Activated T-helper 2 cell treated with anti-CD3 and anti-CD28 coated beads, Interferon-gamma antibody, Interleukin-2, Interleukin-4, amounts not matched to agents 10 μg/mL and 5 μg/mL and 100 μg/mL, durations not matched to agents 14 hours and 24 hours and 36 hours (primary cell): ENCODE results near the gene GATAD2A. TPM values are rescaled to one million over a fixed set of nuclear protein-coding genes. Genes with fewer than 3 reads are reported as not detected.
"Not testable (repeated sequence)": the region's sequence is repeated elsewhere in the genome, so short reads cannot be mapped to it uniquely, and the experiment has no call there.

ENCODE experiments used
- DNase-seq: peaks from one replicate; pipeline ENCODE4 v3.0.0; 2021; ENCODE audit warnings: low spot score
- H3K27ac Mint-ChIP-seq: one replicate; pipeline ENCODE4 v1.8.0; 2021; ENCODE audit warnings: mixed read lengths
- H3K27me3 Mint-ChIP-seq: one replicate; pipeline ENCODE4 v1.8.0; 2021; ENCODE audit warnings: low read depth, mixed read lengths
- H3K36me3 Mint-ChIP-seq: one replicate; pipeline ENCODE4 v1.8.0; 2021; ENCODE audit warnings: low read depth, mixed read lengths
- H3K4me1 Mint-ChIP-seq: one replicate; pipeline ENCODE4 v1.8.0; 2021; ENCODE audit warnings: low read depth, mixed read lengths
- H3K4me3 Mint-ChIP-seq: one replicate; pipeline ENCODE4 v1.8.0; 2021; ENCODE audit warnings: low read depth, mild to moderate bottlenecking, moderate library complexity, mixed read lengths
- H3K9me3 Mint-ChIP-seq: one replicate; pipeline ENCODE4 v1.8.0; 2021; ENCODE audit warnings: mixed read lengths
- intact Hi-C: fragments of 100-400 bp; cut with micrococcal nuclease; formaldehyde crosslinking; loops from one replicate; pipeline ENCODE4 v1.15.1; 2023
- total RNA-seq: library from RNA; stranded (reverse); gene quantifications from 2 replicates; pipeline ENCODE4 v1.2.3, GENCODE V29; 2022

GATAD2A gene
- total RNA-seq, 1 donor from 2014 or later: 128 TPM

GRCh38 chr19:19381007-19381926 is 24.2 kb upstream of the GATAD2A start:
- Mint-ChIP-seq H3K9me3 (no peaks in the 10 kb centered on the region), H3K4me3 (no peak overlapping the region), H3K36me3 (no peaks in the 10 kb centered on the region), H3K4me1 (peaks cover 9% of the 10 kb centered on the region), H3K27ac (no peak overlapping the region), H3K27me3 (no peaks in the 10 kb centered on the region)
- intact Hi-C loops: no loop called here
- no peak for DNase-seq

GRCh38 chr19:19382118-19382517 is 23.4 kb upstream of the GATAD2A start:
- Mint-ChIP-seq H3K27ac (no peak overlapping the region), H3K36me3 (no peaks in the 10 kb centered on the region), H3K27me3 (no peaks in the 10 kb centered on the region), H3K4me3 (no peak overlapping the region), H3K9me3 (no peaks in the 10 kb centered on the region), H3K4me1 (peaks cover 11% of the 10 kb centered on the region)
- intact Hi-C loops: no loop called here
- no peak for DNase-seq

- Mint-ChIP-seq H3K9me3 (no peaks in the 10 kb centered on the region), H3K27me3 (no peaks in the 10 kb centered on the region), H3K4me1 (peaks cover 34% of the 10 kb centered on the region), H3K4me3 (peak overlapping the region; percentile 68), H3K36me3 (peaks cover 15% of the 10 kb centered on the region), H3K27ac (no peak overlapping the region)
- intact Hi-C loops: no loop called here
- no peak for DNase-seq
Measured at GRCh38 chr19:19384486-19384885, 21.0 kb upstream of the GATAD2A start.

GRCh38 chr19:19385131-19385895 is 20.2 kb upstream of the GATAD2A start:
- intact Hi-C loops: loop anchor here (1.0 to 5.0 kb wide), 2 partner anchors 20 to 212 kb away; partner anchors contain the start of gene GATAD2A
- Mint-ChIP-seq H3K4me1 (peaks cover 39% of the 10 kb centered on the region), H3K27me3 (no peaks in the 10 kb centered on the region)

GRCh38 chr19:19385896-19386869 is 19.3 kb upstream of the GATAD2A start:
- H3K27ac Mint-ChIP-seq: peak overlapping the region; percentile 89
- H3K4me3 Mint-ChIP-seq: peak overlapping the region; percentile 95
- intact Hi-C loops: loop anchor here (1.0 to 5.0 kb wide), 2 partner anchors 19 to 211 kb away; partner anchors contain the start of gene GATAD2A
- peaks cover 24% of the 10 kb centered on the region for H3K36me3 Mint-ChIP-seq
- DNase-seq: no peak
- peaks cover 44% of the 10 kb centered on the region for H3K4me1 Mint-ChIP-seq
- no peaks in the 10 kb centered on the region for H3K9me3 Mint-ChIP-seq
- H3K27me3 Mint-ChIP-seq: no peaks in the 10 kb centered on the region

More at GRCh38 chr19:19385131-19385895, 20.2 kb upstream of the GATAD2A start:
- Mint-ChIP-seq H3K27ac (peak overlapping the region; percentile 91), H3K36me3 (peaks cover 19% of the 10 kb centered on the region), H3K4me3 (peak overlapping the region; percentile 84), H3K9me3 (no peaks in the 10 kb centered on the region)
- DNase-seq: peak; percentile 100

- intact Hi-C loops: loop anchor here (5.0 kb wide), 1 partner anchor 210 kb away; no protein-coding TSS in a partner anchor
- Mint-ChIP-seq H3K4me1 (peaks cover 44% of the 10 kb centered on the region), H3K9me3 (no peaks in the 10 kb centered on the region), H3K36me3 (peaks cover 24% of the 10 kb centered on the region), H3K4me3 (peak overlapping the region; percentile 95), H3K27ac (peak overlapping the region; percentile 89), H3K27me3 (no peaks in the 10 kb centered on the region)
- DNase-seq: no peak
Measured at GRCh38 chr19:19387108-19387507, 18.4 kb upstream of the GATAD2A start.

- peak overlapping the region; percentile 95 for H3K4me3 Mint-ChIP-seq
- no peak for DNase-seq
- no peaks in the 10 kb centered on the region for H3K27me3 Mint-ChIP-seq
- peaks cover 28% of the 10 kb centered on the region for H3K36me3 Mint-ChIP-seq
- peak overlapping the region; percentile 60 for H3K27ac Mint-ChIP-seq
- no peaks in the 10 kb centered on the region for H3K9me3 Mint-ChIP-seq
- intact Hi-C loops: loop anchor here (5.0 kb wide), 1 partner anchor 208 kb away; no protein-coding TSS in a partner anchor
- peaks cover 49% of the 10 kb centered on the region for H3K4me1 Mint-ChIP-seq
Measured at GRCh38 chr19:19388568-19389555, 16.6 kb upstream of the GATAD2A start.

- Mint-ChIP-seq H3K4me1 (peaks cover 58% of the 10 kb centered on the region), H3K36me3 (peaks cover 28% of the 10 kb centered on the region)
- H3K27me3 Mint-ChIP-seq, DNase-seq, H3K27ac Mint-ChIP-seq, H3K4me3 Mint-ChIP-seq, H3K9me3 Mint-ChIP-seq: not testable (repeated sequence)
- intact Hi-C loops: loop anchor here (5.0 kb wide), 1 partner anchor 208 kb away; no protein-coding TSS in a partner anchor
Measured at GRCh38 chr19:19389683-19390082, 15.8 kb upstream of the GATAD2A start.

GRCh38 chr19:19394333-19394732 is 11.1 kb upstream of the GATAD2A start:
- H3K4me3 Mint-ChIP-seq, DNase-seq, H3K27me3 Mint-ChIP-seq, intact Hi-C loops, H3K9me3 Mint-ChIP-seq: not testable (repeated sequence)
- H3K27ac Mint-ChIP-seq: peak overlapping the region; percentile 14
- H3K4me1 Mint-ChIP-seq: peaks cover 38% of the 10 kb centered on the region
- H3K36me3 Mint-ChIP-seq: peaks cover 13% of the 10 kb centered on the region

- H3K4me3 Mint-ChIP-seq: no peak overlapping the region
- no peak for DNase-seq
- H3K4me1 Mint-ChIP-seq: peaks cover 20% of the 10 kb centered on the region
- H3K9me3 Mint-ChIP-seq: no peaks in the 10 kb centered on the region
- no peak overlapping the region for H3K27ac Mint-ChIP-seq
- intact Hi-C loops: no loop called here
- H3K27me3 Mint-ChIP-seq: no peaks in the 10 kb centered on the region
- peaks cover 5% of the 10 kb centered on the region for H3K36me3 Mint-ChIP-seq
Measured at GRCh38 chr19:19399733-19400433, 5.6 kb upstream of the GATAD2A start.
